Thyroid gland (tissue), 4 donors: ENCODE data around the gene NAIF1. TPM values are rescaled to one million over a fixed set of nuclear protein-coding genes. Genes with fewer than 3 reads are reported as not detected.

Source experiments
- DNase-seq, 2 donors: peaks; one replicate each; pipeline ENCODE4 v3.0.0-alpha.2; 2019
- H3K27ac ChIP-seq, 3 donors: fragments of 200-600 bp; sonication (generic); 1 replicate in 2 of 3; 2 replicates in 1 of 3; pipeline ENCODE4 v1.5.1; 2016 to 2019; ENCODE audit warnings: mild to moderate bottlenecking in 1 of 3, moderate library complexity in 1 of 3
- H3K27me3 ChIP-seq: fragments of 200-600 bp; sonication (generic); one replicate; pipeline ENCODE4 v1.5.1; 2019
- H3K36me3 ChIP-seq, 2 donors: fragments of 200-600 bp; sonication (generic); one replicate each; pipeline ENCODE4 v1.5.1; 2016 to 2019
- H3K4me1 ChIP-seq, 2 donors: fragments of 200-600 bp; sonication (generic); one replicate each; pipeline ENCODE4 v1.5.1; 2017 to 2019
- H3K4me3 ChIP-seq, 3 donors: fragments of 200-600 bp; sonication (generic); replicated peaks in 1 of 3; 1 replicate in 2 of 3; 2 replicates in 1 of 3; pipeline ENCODE4 v1.5.1; 2016; ENCODE audit warnings: mild to moderate bottlenecking in 1 of 3
- H3K9me3 ChIP-seq: fragments of 200-600 bp; sonication (generic); one replicate; pipeline ENCODE4 v1.5.1; 2017
- POLR2A ChIP-seq, 2 donors: fragments of 450-650 bp; IDR thresholded peaks; one replicate each; pipeline ENCODE4 v1.6.1; 2017; ENCODE audit warnings: antibody characterized with exemption in 2 of 2, mild to moderate bottlenecking in 2 of 2, moderate library complexity in 1 of 2
- WGBS, 2 donors: methylation state at CpG; one replicate each; pipeline ENCODE4 v1.1.5; 2017; 5-methylcytosine and 5-hydroxymethylcytosine counted together
- intact Hi-C: fragments of 100-400 bp; cut with DNase I; formaldehyde crosslinking; loops from one replicate; pipeline ENCODE4 v1.15.1; 2023
- total RNA-seq, 4 donors: library from RNA; depleted of rRNA; stranded (reverse); fragments of >200 nt; gene quantifications; one replicate each; pipeline ENCODE4 v1.2.3, GENCODE V29; 2016
- TF ChIP-seq, protein P1 (sequence below), 6 experiments: fragments of 200-600 bp in 3 of 6; fragments of 450-650 bp in 3 of 6; sonication (generic) in 3 of 6; IDR thresholded peaks; one replicate each; pipeline ENCODE4 v1.5.1; 2016 to 2019; ENCODE audit warnings: antibody characterized with exemption in 6 of 6, mild to moderate bottlenecking in 2 of 6, inconsistent platforms in 1 of 6, moderate library complexity in 1 of 6

NAIF1 gene
- total RNA-seq, 4 donors from 2014 or later, result 5.3 to 17.2 (median 9.4) TPM

DNA sequence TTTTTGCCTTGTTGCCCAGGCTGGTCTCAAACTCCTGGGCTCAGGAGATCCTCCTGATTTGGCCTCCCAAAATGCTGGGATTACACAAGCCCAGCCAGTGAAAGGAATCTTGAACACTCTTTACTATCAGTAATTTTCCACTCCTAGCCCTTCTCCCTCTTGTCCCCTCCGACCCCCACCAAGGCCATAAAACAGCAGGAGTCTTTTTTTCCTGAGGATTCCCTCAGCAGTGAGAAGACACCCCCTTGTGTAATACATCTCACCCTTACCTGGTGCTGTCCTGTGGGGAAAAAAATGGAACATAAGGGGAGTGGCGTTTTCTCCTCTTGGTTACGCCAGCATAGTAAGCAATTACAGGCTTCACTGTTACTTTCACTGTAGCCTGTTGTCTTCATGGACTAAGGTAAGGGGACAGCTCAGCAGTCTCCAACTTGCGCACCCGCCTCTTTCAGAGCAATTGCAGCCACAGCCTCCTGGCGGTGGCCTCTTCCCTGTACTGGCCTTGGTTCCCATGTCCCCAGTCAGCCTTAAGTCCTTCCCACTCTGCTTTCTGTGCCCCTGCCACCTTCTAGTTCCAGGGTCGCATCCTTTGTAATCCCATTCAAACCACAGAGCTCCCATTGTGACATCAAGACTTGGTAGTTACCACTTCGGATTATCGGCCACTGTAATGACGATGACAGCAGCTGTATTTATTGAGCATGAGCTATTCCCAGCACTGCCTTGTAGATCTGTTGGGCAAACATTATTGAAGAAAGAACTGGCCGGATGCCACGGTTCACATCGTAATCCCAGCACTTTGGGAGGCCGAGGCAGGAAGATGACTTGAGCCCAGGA lies 10.0 kb downstream of the NAIF1 start:
- no peaks in the 10 kb centered on the region for H3K9me3 ChIP-seq
- H3K4me3 ChIP-seq, result no peak overlapping the region
- no peaks in the 10 kb centered on the region for H3K36me3 ChIP-seq
- H3K4me1 ChIP-seq, result peaks cover 39 to 66% of the 10 kb centered on the region in 2 donors
- intact Hi-C loops, result no loop called here
- no peaks in the 10 kb centered on the region for H3K27me3 ChIP-seq
- 81 to 87% methylated on average over 14 of the region's 14 CpGs for WGBS, 2 donors
- peak; percentile 33 to 39 for DNase-seq
- no peak for TF ChIP-seq POLR2A (IDR thresholded peaks at IDR 0.05)
- TF ChIP-seq, protein P1, sequence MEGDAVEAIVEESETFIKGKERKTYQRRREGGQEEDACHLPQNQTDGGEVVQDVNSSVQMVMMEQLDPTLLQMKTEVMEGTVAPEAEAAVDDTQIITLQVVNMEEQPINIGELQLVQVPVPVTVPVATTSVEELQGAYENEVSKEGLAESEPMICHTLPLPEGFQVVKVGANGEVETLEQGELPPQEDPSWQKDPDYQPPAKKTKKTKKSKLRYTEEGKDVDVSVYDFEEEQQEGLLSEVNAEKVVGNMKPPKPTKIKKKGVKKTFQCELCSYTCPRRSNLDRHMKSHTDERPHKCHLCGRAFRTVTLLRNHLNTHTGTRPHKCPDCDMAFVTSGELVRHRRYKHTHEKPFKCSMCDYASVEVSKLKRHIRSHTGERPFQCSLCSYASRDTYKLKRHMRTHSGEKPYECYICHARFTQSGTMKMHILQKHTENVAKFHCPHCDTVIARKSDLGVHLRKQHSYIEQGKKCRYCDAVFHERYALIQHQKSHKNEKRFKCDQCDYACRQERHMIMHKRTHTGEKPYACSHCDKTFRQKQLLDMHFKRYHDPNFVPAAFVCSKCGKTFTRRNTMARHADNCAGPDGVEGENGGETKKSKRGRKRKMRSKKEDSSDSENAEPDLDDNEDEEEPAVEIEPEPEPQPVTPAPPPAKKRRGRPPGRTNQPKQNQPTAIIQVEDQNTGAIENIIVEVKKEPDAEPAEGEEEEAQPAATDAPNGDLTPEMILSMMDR (IDR thresholded peaks at IDR 0.05), result no peak
- H3K27ac ChIP-seq, result peak overlapping the region; percentile 67 to 98 (median 95)

GRCh38 chr9:128056086-128056485 lies 11.0 kb downstream of the NAIF1 start:
- H3K4me1 ChIP-seq, result peaks cover 49 to 69% of the 10 kb centered on the region in 2 donors
- H3K27ac ChIP-seq, result peak overlapping the region; percentile 67 to 98 (median 95)
- DNase-seq, result peak; percentile 65 to 73
- H3K36me3 ChIP-seq, result no peaks in the 10 kb centered on the region
- no peaks in the 10 kb centered on the region for H3K9me3 ChIP-seq
- no peak overlapping the region for H3K4me3 ChIP-seq
- H3K27me3 ChIP-seq, result no peaks in the 10 kb centered on the region
- TF ChIP-seq POLR2A (IDR thresholded peaks at IDR 0.05), result no peak
- TF ChIP-seq, protein P1 (IDR thresholded peaks at IDR 0.05), result no peak
- 50 to 76% methylated on average over 2 to 3 of the region's 3 CpGs for WGBS, 2 donors
- intact Hi-C loops, result no loop called here

DNA sequence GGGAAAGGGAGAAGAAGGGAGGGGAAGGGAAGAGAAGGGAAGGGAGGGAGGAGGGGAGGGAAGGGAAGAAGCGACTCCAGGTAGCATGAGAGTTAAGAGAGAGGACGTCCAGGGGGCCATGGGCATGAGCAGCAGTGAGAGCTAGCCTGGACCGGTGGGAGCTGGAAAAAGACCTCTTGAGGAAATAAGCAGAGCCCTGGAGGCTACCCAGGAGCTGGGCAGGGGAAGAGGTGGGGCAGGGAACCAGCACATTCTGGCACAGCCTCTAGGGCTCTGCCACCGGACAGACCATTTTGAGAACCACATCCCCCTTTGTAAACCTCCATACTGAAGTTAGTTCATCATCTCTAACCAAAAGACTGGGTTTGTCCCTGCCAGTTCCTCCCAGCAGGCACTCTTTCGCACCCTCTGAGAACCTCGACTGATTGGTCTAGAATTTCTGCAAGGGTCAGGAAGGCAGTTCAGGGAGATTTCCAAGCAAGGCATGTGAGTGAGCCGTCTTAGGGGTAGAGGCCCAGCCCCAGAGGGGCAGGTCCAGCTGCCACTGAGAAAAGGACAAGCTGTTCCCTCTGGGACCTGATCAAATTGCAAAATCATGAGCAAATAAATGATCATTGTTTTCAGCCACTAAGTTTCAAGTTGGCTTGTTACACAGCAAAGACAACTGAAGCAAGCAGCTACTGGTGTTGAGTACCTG lies 11.6 kb downstream of the NAIF1 start:
- peaks cover 54 to 75% of the 10 kb centered on the region in 2 donors for H3K4me1 ChIP-seq
- no peaks in the 10 kb centered on the region for H3K36me3 ChIP-seq
- H3K4me3 ChIP-seq, result no peak overlapping the region
- peak overlapping the region; percentile 67 to 98 (median 95) for H3K27ac ChIP-seq
- peak; percentile 81 to 83 for DNase-seq
- no peaks in the 10 kb centered on the region for H3K9me3 ChIP-seq
- intact Hi-C loops, result no loop called here
- 19 to 27% methylated on average over 6 to 7 of the region's 7 CpGs for WGBS, 2 donors
- no peaks in the 10 kb centered on the region for H3K27me3 ChIP-seq
- TF ChIP-seq, protein P1 (IDR thresholded peaks at IDR 0.05), result peak in 1 of 6 experiments; percentile 12
- TF ChIP-seq POLR2A (IDR thresholded peaks at IDR 0.05), result peak in 1 of 2 donors; percentile 57

GRCh38 chr9:128054087-128054486 lies 13.0 kb downstream of the NAIF1 start:
- H3K36me3 ChIP-seq, result no peaks in the 10 kb centered on the region
- intact Hi-C loops, result no loop called here
- H3K9me3 ChIP-seq, result no peaks in the 10 kb centered on the region
- no peak for DNase-seq
- H3K27ac ChIP-seq, result peak overlapping the region; percentile 67 to 98 (median 95)
- H3K4me3 ChIP-seq, result no peak overlapping the region
- H3K27me3 ChIP-seq, result no peaks in the 10 kb centered on the region
- TF ChIP-seq POLR2A (IDR thresholded peaks at IDR 0.05), result no peak
- TF ChIP-seq, protein P1 (IDR thresholded peaks at IDR 0.05), result no peak
- 68 to 70% methylated on average over 3 of the region's 3 CpGs for WGBS, 2 donors
- peaks cover 62 to 82% of the 10 kb centered on the region in 2 donors for H3K4me1 ChIP-seq
